ENCODE data around the gene ITLN2.
"Not testable (repeated sequence)": the region's sequence is repeated elsewhere in the genome, so short reads cannot be mapped to it uniquely, and the experiment has no call there.

The ITLN2 gene

GRCh38 chr1:160904783-160905616 is 49.6 kb downstream of the ITLN2 start:
- H3K4me3 ChIP-seq (ENCODE audit: control insufficient read depth, low read depth, low read length) = no peak overlapping the region
- no peak for DNase-seq (ENCODE audit: low read depth)
- TF ChIP-seq CTCF (IDR thresholded peaks at IDR 0.05; ENCODE audit: control insufficient read depth, insufficient read depth, low read depth, low read length, missing control alignments) = no peak

- not testable (repeated sequence) for DNase-seq (ENCODE audit: low read depth); H3K4me3 ChIP-seq (ENCODE audit: control insufficient read depth, low read depth, low read length)
Observed at GRCh38 chr1:160902251-160902650, 52.4 kb downstream of the ITLN2 start.

GRCh38 chr1:160901768-160902167 is 52.8 kb downstream of the ITLN2 start:
- H3K4me3 ChIP-seq (ENCODE audit: control insufficient read depth, low read depth, low read length) = no peak overlapping the region
- TF ChIP-seq CTCF (IDR thresholded peaks at IDR 0.05; ENCODE audit: control insufficient read depth, insufficient read depth, low read depth, low read length, missing control alignments) = no peak
- no peak for DNase-seq (ENCODE audit: low read depth)

- DNase-seq (ENCODE audit: low read depth); H3K4me3 ChIP-seq (ENCODE audit: control insufficient read depth, low read depth, low read length): not testable (repeated sequence)
Observed at GRCh38 chr1:160900683-160901082, 53.9 kb downstream of the ITLN2 start.
